ENCODE measurements around the gene KARS1. TPM values are rescaled to one million over a fixed set of nuclear protein-coding genes. Genes with fewer than 3 reads are reported as not detected.

The KARS1 gene
- total RNA-seq, 1 experiment from 2014 or later = 181 TPM

- Mint-ChIP-seq H3K9me3 (peaks cover 9 to 15% of the 10 kb centered on the region in 2 experiments; a peak in 4 of 5 replicates), H3K36me3 (ENCODE audit: insufficient read depth in 1 of 3, low read depth in 3 of 3) (peaks cover 49 to 79% (median 63%) of the 10 kb centered on the region in 3 experiments), H3K27ac (no peak overlapping the region), H3K4me1 (no peaks in the 10 kb centered on the region), H3K4me3 (no peak overlapping the region; a peak in 1 of 5 replicates), H3K27me3 (ENCODE audit: low read depth) (no peaks in the 10 kb centered on the region; the same call in 1 of the 2 replicates)
- Histone ChIP-seq H3K27ac (ENCODE audit: insufficient read length, low read depth, low read length) (no peak overlapping the region), H3K14ac (ENCODE audit: insufficient read depth, low read length) (no peak overlapping the region), H3K56ac (ENCODE audit: insufficient read length, low read depth, low read length) (no peak overlapping the region), H3K79me1 (ENCODE audit: insufficient read depth, low read depth, low read length, poor library complexity, severe bottlenecking) (no peaks in the 10 kb centered on the region), H2BK5ac (ENCODE audit: insufficient read length, low read length) (no peak overlapping the region), H2BK12ac (ENCODE audit: insufficient read length, low read depth, low read length) (no peak overlapping the region), H2AK5ac (ENCODE audit: insufficient read length, low read length) (no peak overlapping the region), H3K23me2 (ENCODE audit: insufficient read length, low read depth, low read length, poor library complexity, severe bottlenecking) (no peaks in the 10 kb centered on the region), H3K23ac (ENCODE audit: insufficient read length, low read depth, low read length) (no peak overlapping the region), H2BK20ac (ENCODE audit: low read depth, low read length, poor library complexity, severe bottlenecking) (no peak overlapping the region), H3K18ac (ENCODE audit: insufficient read length, low read depth, low read length) (no peak overlapping the region), H3K79me2 (ENCODE audit: insufficient read depth, low read length) (no peaks in the 10 kb centered on the region), H4K5ac (ENCODE audit: insufficient read length, low read depth, low read length) (no peak overlapping the region), H2AFZ (ENCODE audit: low read length) (no peak overlapping the region), H2BK120ac (ENCODE audit: low read depth, low read length, poor library complexity, severe bottlenecking) (no peak overlapping the region), H3K27me3 (ENCODE audit: insufficient read depth, low read length) (no peaks in the 10 kb centered on the region), H3K4me1 (ENCODE audit: insufficient read depth, low read length) (no peaks in the 10 kb centered on the region), H3K9me3 (ENCODE audit: control insufficient read depth, low read depth, low read length) (peaks cover 13% of the 10 kb centered on the region), H4K20me1 (ENCODE audit: control insufficient read depth, insufficient read depth, insufficient read length) (no peaks in the 10 kb centered on the region), H4K8ac (replicated peaks; ENCODE audit: insufficient read length, low read depth, low read length) (no peak overlapping the region), H3K9ac (ENCODE audit: extremely low read depth, insufficient read length, low read length) (no peak overlapping the region), H3K4ac (ENCODE audit: low read depth, low read length) (no peak overlapping the region), H3T11ph (ENCODE audit: low read length) (no peak overlapping the region), H3K4me2 (ENCODE audit: insufficient read depth, insufficient read length, low read length) (no peak overlapping the region), H2BK15ac (ENCODE audit: low read depth, low read length) (no peak overlapping the region), H4K91ac (ENCODE audit: insufficient read length, low read depth, low read length) (no peak overlapping the region)
- no peak for TF ChIP-seq CTCF (conservative IDR thresholded peaks at IDR 0.05)
- no peak for DNase-seq
- WGBS (ENCODE audit: extremely low coverage, insufficient read length, low lambda C conversion rate) = no CpG with 5 or more reads among the region's 4 CpGs
Measured at GRCh38 chr16:75603241-75603640, 44.2 kb downstream of the KARS1 start.

Data from H9 (cell line).